Stimulated activated CD4-positive, alpha-beta T cell treated with anti-CD3 and anti-CD28 coated beads, Interleukin-12 subunit alpha, Interleukin-12 subunit beta, amount 100 ng/mL, for 48 hours (primary cell): ENCODE measurements around the gene ACBD4.

Experiments used
- DNase-seq, 3 donors: peaks; one replicate each; pipeline ENCODE4 v3.0.0-alpha.2; 2020; ENCODE audit warnings: low read depth in 2 of 3, low spot score in 1 of 3

The ACBD4 gene

GRCh38 chr17:45189009-45189408 is 53.5 kb downstream of the ACBD4 start:
- DNase-seq = no peak

GRCh38 chr17:45190503-45191255 is 55.2 kb downstream of the ACBD4 start:
- DNase-seq = no peak
